Large intestine (tissue), 3 donors: ENCODE data around the gene ANGPTL4. TPM values are rescaled to one million over a fixed set of nuclear protein-coding genes. Genes with fewer than 3 reads are reported as not detected.
"Not testable (repeated sequence)": the region's sequence is repeated elsewhere in the genome, so short reads cannot be mapped to it uniquely, and the experiment has no call there.

Source experiments
- DNase-seq, 2 donors: peaks; one replicate each; pipeline versions ENCODE4 v3.0.0 to v3.0.0-alpha.2; 2013
- H3K27ac ChIP-seq: one replicate; pipeline ENCODE4 v1.5.1; 2013; ENCODE audit warnings: low read length
- H3K27me3 ChIP-seq: 2 replicates; pipeline ENCODE4 v1.6.1; 2013; ENCODE audit warnings: low read length; ENCODE audit not compliant: control insufficient read depth, insufficient read depth
- H3K36me3 ChIP-seq: 2 replicates; pipeline ENCODE4 v1.6.1; 2013; ENCODE audit warnings: low read length; ENCODE audit not compliant: control insufficient read depth, insufficient read depth
- H3K4me1 ChIP-seq: one replicate; pipeline ENCODE4 v1.6.1; 2013; ENCODE audit warnings: low read length; ENCODE audit not compliant: control insufficient read depth, insufficient read depth
- H3K4me3 ChIP-seq: one replicate; pipeline ENCODE4 v1.5.1; 2013; ENCODE audit warnings: low read length
- H3K9me3 ChIP-seq: one replicate; pipeline ENCODE4 v1.6.1; 2013; ENCODE audit warnings: mild to moderate bottlenecking, low read depth, low read length, moderate library complexity; ENCODE audit not compliant: control insufficient read depth
- WGBS: methylation state at CpG from one replicate; pipeline ENCODE4 v1.1.5; 2013; ENCODE audit warnings: low lambda C conversion rate; ENCODE audit not compliant: insufficient coverage; 5-methylcytosine and 5-hydroxymethylcytosine counted together
- polyA plus RNA-seq: library from polyadenylated mRNA; unstranded; fragments of 120-200 nt; gene quantifications from one replicate; pipeline ENCODE4 v1.2.1, GENCODE V29; 2013

Gene ANGPTL4
- polyA plus RNA-seq, 1 donor: 0.97 TPM

DNA sequence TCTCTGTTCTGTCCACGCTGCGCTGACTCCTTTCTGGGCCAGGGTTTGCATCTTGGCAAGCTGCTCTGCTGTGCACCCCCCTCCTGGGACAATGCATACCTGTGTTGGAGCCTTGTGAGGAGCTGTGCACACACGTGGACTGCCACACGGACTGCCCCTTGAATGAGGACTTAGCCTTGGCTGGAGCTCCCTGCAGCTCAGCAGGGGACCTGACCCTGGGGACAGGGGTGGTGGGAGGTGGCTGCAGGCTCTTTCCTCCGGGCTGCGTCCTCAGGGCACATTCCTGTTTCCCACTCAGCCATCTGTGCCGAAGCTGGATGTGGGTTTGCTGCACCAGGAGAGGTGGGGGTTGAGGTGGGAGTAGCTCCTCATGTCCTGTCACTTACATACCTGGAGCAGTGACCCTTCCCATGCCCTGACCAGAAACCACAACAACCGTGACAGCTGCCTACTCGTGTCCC is 34.4 kb downstream of the ANGPTL4 start:
- no peak overlapping the region for H3K27ac ChIP-seq
- DNase-seq: no peak
- H3K36me3 ChIP-seq: peaks cover 38% of the 10 kb centered on the region
- H3K4me1 ChIP-seq: no peaks in the 10 kb centered on the region
- H3K9me3 ChIP-seq: peaks cover 3% of the 10 kb centered on the region
- no CpG with 5 or more reads among the region's 9 CpGs for WGBS
- no peak overlapping the region for H3K4me3 ChIP-seq
- no peaks in the 10 kb centered on the region for H3K27me3 ChIP-seq

DNA sequence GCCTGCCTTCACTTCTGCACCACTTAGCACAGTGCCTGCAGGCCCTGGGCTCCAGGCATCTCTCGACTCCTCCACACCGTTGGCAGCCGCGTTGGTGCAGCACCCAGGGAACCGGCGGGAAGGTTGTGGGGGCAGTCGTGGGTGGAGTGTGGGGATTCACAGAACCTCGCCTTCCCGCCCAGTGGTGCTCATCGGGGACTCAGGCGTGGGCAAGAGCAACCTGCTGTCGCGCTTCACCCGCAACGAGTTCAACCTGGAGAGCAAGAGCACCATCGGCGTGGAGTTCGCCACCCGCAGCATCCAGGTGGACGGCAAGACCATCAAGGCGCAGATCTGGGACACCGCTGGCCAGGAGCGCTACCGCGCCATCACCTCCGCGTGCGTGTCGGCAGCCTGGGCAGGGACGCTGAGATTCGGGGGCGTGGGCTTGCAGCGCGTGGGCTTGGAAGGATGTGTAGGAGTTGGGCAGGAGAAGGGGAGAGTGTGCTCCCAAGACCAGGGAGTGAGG is 35.8 kb downstream of the ANGPTL4 start:
- WGBS: no CpG with 5 or more reads among the region's 34 CpGs
- H3K27ac ChIP-seq: no peak overlapping the region
- no peaks in the 10 kb centered on the region for H3K27me3 ChIP-seq
- H3K9me3 ChIP-seq: peaks cover 7% of the 10 kb centered on the region
- H3K4me1 ChIP-seq: no peaks in the 10 kb centered on the region
- no peak for DNase-seq
- H3K4me3 ChIP-seq: no peak overlapping the region
- H3K36me3 ChIP-seq: peaks cover 43% of the 10 kb centered on the region

DNA sequence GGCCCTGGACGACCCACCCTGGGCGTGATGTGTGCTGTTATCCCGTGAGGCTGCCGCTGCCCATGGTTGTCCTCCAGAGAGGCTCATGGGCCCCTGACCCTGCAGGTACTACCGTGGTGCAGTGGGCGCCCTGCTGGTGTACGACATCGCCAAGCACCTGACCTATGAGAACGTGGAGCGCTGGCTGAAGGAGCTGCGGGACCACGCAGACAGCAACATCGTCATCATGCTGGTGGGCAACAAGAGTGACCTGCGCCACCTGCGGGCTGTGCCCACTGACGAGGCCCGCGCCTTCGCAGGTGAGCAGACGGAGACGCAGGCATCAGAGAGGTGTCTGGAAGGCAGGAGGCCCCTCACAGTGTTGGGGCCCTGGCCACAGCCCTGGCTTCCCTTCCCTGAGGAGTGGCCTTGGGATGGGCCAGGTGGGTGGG is 38.0 kb downstream of the ANGPTL4 start:
- Histone ChIP-seq H3K27me3 (no peaks in the 10 kb centered on the region), H3K4me3 (no peak overlapping the region), H3K27ac (no peak overlapping the region), H3K36me3 (peaks cover 48% of the 10 kb centered on the region), H3K4me1 (no peaks in the 10 kb centered on the region), H3K9me3 (peaks cover 7% of the 10 kb centered on the region)
- no CpG with 5 or more reads among the region's 21 CpGs for WGBS
- DNase-seq: no peak

DNA sequence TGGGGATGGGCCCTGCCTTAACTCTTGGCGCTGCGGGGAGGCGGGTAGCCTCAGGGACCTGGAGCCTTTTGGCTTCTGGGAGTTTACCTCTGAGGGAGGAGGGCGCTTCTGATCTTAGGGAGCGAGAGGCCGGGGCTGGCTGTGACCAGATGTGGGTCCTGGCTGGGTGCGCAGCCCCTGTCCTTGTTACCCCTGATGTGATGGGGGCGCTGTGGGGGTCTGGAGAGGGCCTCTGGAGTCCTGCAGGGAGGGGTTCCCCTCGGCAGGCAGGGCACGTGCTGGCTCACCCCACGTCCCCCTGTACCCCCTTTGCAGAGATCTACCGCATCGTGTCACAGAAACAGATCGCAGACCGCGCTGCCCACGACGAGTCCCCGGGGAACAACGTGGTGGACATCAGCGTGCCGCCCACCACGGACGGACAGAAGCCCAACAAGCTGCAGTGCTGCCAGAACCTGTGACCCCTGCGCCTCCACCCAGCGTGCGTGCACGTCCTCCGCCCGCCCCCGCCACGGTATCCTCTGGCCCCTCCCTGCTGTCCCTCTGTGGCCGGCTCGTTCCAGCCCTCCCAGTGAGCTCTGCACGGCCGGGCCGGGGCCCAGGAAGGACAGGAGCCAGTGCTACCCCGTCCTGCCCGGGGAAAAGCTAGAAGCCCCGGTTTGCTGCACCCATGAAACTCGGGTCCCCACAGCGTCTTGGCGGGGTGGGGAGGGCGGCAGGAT is 39.3 kb downstream of the ANGPTL4 start:
- Histone ChIP-seq H3K9me3 (peaks cover 7% of the 10 kb centered on the region), H3K4me1 (no peaks in the 10 kb centered on the region), H3K27me3 (no peaks in the 10 kb centered on the region), H3K27ac (peak overlapping the region; percentile 42), H3K4me3 (no peak overlapping the region), H3K36me3 (peaks cover 46% of the 10 kb centered on the region)
- no CpG with 5 or more reads among the region's 44 CpGs for WGBS
- no peak for DNase-seq

DNA sequence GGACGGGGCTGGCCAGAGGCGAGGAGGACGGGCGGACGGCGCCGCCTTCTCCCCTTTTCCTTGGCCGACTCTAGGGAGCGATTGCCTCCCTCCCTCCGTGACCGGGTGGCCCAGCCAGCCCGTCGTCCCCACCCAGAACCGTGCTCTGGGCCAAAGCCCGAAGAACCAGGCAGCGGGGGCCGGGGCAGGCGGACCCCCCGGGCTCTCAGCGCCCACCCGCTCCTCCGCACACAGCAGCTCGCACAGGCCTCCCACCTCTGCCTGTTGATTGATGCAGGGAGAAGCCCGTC is 39.8 kb downstream of the ANGPTL4 start:
- H3K4me1 ChIP-seq: no peaks in the 10 kb centered on the region
- no peak for DNase-seq
- H3K27me3 ChIP-seq: no peaks in the 10 kb centered on the region
- peaks cover 7% of the 10 kb centered on the region for H3K9me3 ChIP-seq
- no CpG with 5 or more reads among the region's 24 CpGs for WGBS
- no peak overlapping the region for H3K4me3 ChIP-seq
- H3K27ac ChIP-seq: peak overlapping the region; percentile 42
- peaks cover 46% of the 10 kb centered on the region for H3K36me3 ChIP-seq

DNA sequence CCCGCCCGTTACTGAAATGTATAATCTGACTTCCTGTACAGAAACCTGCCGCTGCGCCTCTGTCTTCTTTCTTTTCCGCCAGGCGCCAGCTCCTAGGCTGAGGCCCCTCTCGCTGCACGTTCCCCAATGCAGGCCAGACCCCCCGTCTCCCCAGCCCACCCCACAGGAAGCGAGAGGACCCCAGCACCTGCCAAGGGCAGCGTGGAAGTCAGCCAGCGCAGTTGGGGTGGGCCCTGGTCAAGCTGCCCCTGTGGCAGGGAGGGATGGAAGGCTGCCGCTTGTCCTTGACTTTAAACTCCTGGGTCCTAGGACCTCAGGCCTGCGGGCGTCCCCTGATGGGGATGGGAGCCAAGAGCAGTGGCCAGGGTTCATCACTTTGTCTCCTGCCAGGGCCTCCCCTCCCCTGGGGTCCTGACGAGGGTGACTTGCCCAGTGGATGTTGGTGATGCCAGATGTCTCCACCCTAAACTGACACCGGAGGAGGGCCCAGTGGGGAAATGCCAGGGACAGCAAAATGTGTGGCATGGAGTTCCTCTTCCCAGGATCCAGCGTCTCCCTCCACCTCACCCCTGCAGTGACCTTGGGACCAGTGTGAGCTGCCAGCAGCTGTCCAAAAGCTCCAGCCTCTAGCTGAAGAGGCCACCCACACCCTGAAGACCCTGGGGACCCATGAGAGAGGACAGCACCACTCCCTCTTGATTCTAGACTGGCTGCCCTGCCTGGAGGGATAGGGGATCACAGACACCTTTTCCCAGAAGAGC is 40.6 kb downstream of the ANGPTL4 start:
- H3K9me3 ChIP-seq: peaks cover 4% of the 10 kb centered on the region
- WGBS: no CpG with 5 or more reads among the region's 18 CpGs
- no peaks in the 10 kb centered on the region for H3K4me1 ChIP-seq
- no peak overlapping the region for H3K4me3 ChIP-seq
- H3K27me3 ChIP-seq: no peaks in the 10 kb centered on the region
- DNase-seq: no peak
- no peak overlapping the region for H3K27ac ChIP-seq
- peaks cover 42% of the 10 kb centered on the region for H3K36me3 ChIP-seq

DNA sequence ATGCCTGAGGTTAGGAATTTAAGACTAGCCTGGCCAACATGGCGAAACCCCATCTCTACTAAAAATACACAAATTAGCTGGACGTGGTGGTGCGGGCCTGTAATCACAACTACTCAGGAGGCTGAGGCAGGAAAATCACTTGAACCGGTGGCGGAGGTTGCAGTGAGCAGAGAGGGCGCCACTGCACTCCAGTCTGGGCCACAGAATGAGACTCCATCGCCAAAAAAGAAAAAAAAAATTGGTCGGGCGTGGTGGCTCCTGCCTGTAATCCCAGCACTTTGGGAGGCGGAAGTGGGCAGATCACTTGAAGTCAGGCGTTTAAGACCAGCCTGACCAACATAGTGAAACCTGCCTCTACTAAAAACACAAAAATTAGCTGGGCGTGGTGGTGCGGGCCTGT is 46.8 kb downstream of the ANGPTL4 start:
- not testable (repeated sequence) for H3K4me3 ChIP-seq, H3K27ac ChIP-seq, H3K9me3 ChIP-seq, DNase-seq, H3K36me3 ChIP-seq, H3K4me1 ChIP-seq, H3K27me3 ChIP-seq
- no CpG with 5 or more reads among the region's 13 CpGs for WGBS

DNA sequence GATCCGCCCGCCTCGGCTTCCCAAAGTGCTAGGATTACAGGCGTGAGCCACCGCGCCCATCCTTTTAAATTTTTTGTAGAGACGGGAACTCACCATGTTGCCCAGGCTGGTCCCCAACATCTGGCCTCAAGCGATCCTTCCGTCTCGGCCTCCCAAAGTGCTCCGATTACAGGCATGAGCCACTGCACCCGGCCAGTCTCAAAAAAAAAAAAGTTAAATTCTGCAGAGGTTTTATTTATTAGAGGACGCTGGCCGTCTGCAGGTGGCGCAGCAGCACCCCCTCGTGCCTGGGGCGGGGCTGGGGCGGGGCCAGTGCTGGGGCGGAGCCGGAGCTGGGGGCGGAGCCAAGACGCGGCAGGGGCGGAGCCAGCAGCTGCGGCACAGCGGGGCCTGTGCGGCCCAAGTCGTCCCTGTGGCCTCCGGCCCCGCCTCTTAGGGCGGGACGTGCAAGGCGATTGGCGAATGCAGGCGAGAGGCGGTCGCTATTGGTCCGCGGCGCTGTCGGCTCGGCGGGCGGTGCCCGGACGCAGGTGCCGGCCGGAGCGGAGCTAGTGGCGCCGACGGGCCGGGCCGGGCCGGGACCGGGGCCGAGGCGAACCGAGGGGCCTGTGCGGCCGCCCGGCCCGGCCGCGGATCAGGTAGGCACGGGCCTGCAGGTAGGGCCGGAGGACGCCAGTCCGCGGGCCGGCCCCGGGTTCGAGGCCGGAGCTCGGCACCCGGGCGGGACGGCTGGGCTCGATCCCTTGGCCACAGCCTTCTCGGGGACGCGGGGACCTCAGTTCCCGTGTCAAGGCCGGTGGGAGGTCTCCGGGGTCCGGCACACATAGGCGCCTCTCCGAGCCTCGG is 49.1 kb downstream of the ANGPTL4 start, which contains the start of gene MARCHF2:
Gene MARCHF2 (plus strand): TSS at position 523 of the 846 bp plus-strand sequence. CDS start 8,536 bp downstream, outside the sequence.
- no peaks in the 10 kb centered on the region for H3K9me3 ChIP-seq
- no CpG with 5 or more reads among the region's 89 CpGs for WGBS
- peak within 1 kb of the TSS; percentile 44 for H3K4me3 ChIP-seq
- no peak within 1 kb of the TSS for H3K27ac ChIP-seq
- peak; percentile 97 for DNase-seq
- no peaks in the 10 kb centered on the region for H3K27me3 ChIP-seq
- no peaks in the 10 kb centered on the region for H3K36me3 ChIP-seq
- peaks cover 5% of the 10 kb centered on the region for H3K4me1 ChIP-seq

DNA sequence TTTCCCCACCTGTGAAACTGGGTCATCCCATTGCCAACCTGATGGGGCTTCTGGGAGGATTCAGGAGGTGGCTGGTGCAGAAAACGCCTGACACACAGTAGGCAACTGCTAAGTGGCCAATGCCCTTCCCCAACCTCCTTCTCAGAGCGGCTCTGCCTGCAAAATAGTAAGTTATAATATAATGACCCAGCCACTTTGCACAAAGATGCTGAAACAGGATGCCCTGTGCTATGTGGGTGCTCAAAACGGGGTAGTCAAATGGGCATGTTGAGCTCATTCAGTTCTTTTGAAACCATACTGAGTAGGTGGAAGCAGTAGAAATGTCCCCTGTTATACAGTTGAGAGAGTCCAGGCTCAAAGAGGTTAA is 49.7 kb downstream of the ANGPTL4 start:
- peaks cover 5% of the 10 kb centered on the region for H3K4me1 ChIP-seq

DNA sequence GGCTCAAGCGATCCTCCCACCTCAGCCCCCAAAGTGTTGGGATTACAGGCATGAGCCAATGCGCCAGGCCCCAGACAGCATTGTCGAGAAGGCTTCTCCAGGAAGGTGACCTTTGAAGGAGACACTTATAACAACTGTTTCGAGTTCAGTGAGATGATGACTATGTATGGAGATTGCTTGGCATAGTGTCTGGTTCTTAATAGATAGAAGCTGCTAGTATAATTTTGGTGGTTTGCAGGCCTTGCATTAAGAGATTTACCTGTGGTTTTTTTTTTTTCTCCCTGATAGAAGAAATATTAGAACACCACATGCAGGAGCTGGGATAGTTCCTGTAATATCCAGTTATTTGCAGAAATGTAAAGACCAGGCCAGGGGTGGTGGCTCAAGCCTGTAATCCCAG is 52.8 kb downstream of the ANGPTL4 start:
- Histone ChIP-seq H3K4me3 (no peak overlapping the region), H3K27me3 (no peaks in the 10 kb centered on the region), H3K9me3 (no peaks in the 10 kb centered on the region), H3K36me3 (no peaks in the 10 kb centered on the region), H3K27ac (no peak overlapping the region), H3K4me1 (peaks cover 5% of the 10 kb centered on the region)
- no CpG with 5 or more reads among the region's 4 CpGs for WGBS
- no peak for DNase-seq

More for the DNA sequence above, 49.7 kb downstream of the ANGPTL4 start:
- Histone ChIP-seq H3K4me3 (peak overlapping the region; percentile 44), H3K27me3 (no peaks in the 10 kb centered on the region), H3K36me3 (no peaks in the 10 kb centered on the region), H3K9me3 (no peaks in the 10 kb centered on the region), H3K27ac (no peak overlapping the region)
- no CpG with 5 or more reads among the region's 3 CpGs for WGBS
- DNase-seq: no peak
